Suprapubic skin (tissue), 4 donors: Measurements from ENCODE around the gene OTUB2.

ENCODE experiments used
- EP300 ChIP-seq: sonication (generic); formaldehyde crosslinking; IDR thresholded peaks from one replicate; pipeline ENCODE4 v1.6.1; 2017; ENCODE audit warnings: antibody characterized with exemption
- POLR2A ChIP-seq, 2 donors: fragments of 450-650 bp; IDR thresholded peaks; one replicate each; pipeline ENCODE4 v1.6.1; 2017; ENCODE audit warnings: antibody characterized with exemption in 2 of 2, mild to moderate bottlenecking in 2 of 2, moderate library complexity in 2 of 2
- POLR2AphosphoS5 ChIP-seq, 3 donors: sonication (generic); formaldehyde crosslinking; IDR thresholded peaks; one replicate each; pipeline ENCODE4 v1.6.1; 2017; ENCODE audit warnings: antibody characterized with exemption in 3 of 3
- TF ChIP-seq, protein P1 (sequence below), 2 donors: fragments of 200-600 bp in 1 of 2; fragments of 450-650 bp in 1 of 2; sonication (generic) in 1 of 2; IDR thresholded peaks; one replicate each; pipeline ENCODE4 v1.5.1; 2016 to 2019; ENCODE audit warnings: antibody characterized with exemption in 2 of 2, mild to moderate bottlenecking in 1 of 2, moderate library complexity in 1 of 2

GRCh38 chr14:94077823-94078222, 51.7 kb downstream of the OTUB2 start:
- TF ChIP-seq, protein P1, sequence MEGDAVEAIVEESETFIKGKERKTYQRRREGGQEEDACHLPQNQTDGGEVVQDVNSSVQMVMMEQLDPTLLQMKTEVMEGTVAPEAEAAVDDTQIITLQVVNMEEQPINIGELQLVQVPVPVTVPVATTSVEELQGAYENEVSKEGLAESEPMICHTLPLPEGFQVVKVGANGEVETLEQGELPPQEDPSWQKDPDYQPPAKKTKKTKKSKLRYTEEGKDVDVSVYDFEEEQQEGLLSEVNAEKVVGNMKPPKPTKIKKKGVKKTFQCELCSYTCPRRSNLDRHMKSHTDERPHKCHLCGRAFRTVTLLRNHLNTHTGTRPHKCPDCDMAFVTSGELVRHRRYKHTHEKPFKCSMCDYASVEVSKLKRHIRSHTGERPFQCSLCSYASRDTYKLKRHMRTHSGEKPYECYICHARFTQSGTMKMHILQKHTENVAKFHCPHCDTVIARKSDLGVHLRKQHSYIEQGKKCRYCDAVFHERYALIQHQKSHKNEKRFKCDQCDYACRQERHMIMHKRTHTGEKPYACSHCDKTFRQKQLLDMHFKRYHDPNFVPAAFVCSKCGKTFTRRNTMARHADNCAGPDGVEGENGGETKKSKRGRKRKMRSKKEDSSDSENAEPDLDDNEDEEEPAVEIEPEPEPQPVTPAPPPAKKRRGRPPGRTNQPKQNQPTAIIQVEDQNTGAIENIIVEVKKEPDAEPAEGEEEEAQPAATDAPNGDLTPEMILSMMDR (IDR thresholded peaks at IDR 0.05) = no peak
- TF ChIP-seq POLR2A (IDR thresholded peaks at IDR 0.05) (no peak), EP300 (no peak), POLR2AphosphoS5 (IDR thresholded peaks at IDR 0.05) (no peak)
